GM21367 (cell line): Measurements from ENCODE around the gene PITPNB.

Source experiments
- ATAC-seq: cut with Tn5 transposase; IDR thresholded peaks from one replicate; pipeline ENCODE4 v1.9.1; 2021; ENCODE audit not compliant: unreplicated experiment

The PITPNB gene

GRCh38 chr22:27863001-27863400, 56.1 kb downstream of the PITPNB start:
- no peak for ATAC-seq

- no peak for ATAC-seq
Measured at GRCh38 chr22:27859336-27859735, 59.7 kb downstream of the PITPNB start.

DNA sequence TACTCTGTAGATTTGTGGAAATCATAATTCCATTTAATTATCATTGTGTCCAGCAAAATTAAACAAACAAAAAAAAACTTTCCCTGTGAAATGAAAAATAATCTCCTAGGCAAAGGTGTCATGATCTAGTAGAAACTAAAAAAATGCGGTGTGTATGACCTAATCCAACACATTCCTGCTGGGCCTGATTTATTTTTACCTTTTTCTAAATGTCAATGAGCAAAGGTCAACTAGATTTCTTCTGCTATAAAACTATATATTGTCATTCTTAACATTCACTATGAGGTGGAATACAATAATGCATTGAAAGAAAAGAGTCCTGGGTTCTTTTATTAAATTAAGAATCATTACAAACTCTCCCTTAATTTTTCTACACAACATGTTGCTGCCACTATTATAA, 60.4 kb downstream of the PITPNB start:
- no peak for ATAC-seq

DNA sequence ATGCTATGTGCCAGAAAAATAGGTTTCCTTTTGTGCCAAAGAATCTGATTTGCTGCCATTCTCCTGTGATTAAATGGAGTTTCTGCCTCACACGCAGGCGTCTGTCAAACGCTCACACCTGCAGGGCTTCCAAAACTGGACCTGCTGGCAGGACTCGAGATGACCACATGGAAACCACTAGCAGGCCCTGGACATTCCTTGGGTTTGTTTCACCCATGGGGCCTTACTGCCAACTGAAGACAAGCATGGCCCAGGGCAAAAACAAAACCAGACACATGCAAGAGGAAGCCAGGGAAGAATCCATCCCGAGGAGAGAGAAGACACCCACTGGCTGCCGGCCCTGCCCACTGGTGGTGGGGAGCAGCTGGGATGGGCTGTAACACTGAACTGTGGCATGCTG, 61.6 kb downstream of the PITPNB start:
- ATAC-seq = no peak

DNA sequence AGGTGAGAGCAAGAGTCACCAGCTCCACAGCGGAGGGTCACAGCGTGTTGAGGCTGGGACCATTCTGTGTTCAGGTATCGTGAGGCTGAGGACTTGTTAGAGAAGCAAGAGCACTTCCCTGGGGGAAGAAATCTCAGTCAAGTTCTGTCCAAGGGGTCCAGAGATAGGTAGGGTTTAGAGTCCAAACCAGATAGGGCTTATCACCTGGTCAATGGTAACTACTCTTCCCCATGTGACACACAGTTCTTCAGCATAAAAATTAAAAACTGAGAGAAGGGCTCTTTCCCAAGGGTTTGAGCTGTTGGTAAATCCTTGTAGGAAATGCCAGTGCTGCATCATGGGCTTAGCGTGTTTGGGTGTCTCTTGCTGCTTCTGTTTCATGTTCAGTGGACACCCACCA, 62.7 kb downstream of the PITPNB start:
- ATAC-seq = no peak

GRCh38 chr22:27853424-27853823, 65.6 kb downstream of the PITPNB start:
- ATAC-seq = no peak

GRCh38 chr22:27851974-27852746, 66.9 kb downstream of the PITPNB start:
- no peak for ATAC-seq

DNA sequence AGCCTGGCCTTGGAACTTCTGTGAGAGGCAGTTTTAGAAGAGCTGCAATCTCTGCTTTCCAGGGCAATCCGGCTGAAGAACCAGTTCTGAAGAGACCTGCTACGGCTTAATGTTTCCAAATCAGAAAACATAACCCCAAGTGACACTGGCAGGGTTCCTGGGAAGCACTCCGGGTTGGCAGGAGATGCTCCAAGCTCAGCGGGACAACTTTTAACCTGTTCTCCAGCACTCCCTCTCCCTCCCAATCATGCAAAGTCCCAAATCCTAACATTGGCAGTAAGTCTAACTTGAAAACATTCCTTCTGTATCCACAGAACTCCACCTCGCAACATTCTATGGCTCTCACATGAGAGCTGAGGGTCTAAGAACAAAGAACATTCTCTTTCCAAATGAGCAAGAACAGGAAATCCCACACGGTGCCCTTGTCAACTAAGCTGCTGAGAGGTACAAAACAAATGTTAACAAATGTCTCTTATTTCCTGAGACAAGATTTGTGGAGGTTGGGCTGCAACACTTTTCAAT, 69.0 kb downstream of the PITPNB start:
- ATAC-seq = no peak

DNA sequence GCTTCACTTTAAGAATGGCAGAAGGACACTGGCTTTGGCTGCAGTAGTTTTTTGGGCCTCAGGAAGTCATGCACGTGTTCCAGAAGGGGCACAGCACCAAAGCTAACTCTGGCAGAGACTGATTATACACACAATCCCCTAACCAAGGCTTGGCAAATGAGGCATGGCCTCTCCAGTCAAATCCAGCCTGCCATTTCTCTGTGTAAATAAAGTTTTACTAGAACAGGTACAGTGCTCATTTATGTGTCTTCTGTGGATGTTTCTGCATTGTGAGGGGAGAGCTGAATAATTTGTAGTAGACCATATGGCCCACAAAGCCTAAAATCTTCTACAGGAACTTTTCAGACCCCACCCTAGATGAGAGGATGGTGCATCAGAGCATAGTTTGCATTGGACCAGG, 71.1 kb downstream of the PITPNB start:
- no peak for ATAC-seq

DNA sequence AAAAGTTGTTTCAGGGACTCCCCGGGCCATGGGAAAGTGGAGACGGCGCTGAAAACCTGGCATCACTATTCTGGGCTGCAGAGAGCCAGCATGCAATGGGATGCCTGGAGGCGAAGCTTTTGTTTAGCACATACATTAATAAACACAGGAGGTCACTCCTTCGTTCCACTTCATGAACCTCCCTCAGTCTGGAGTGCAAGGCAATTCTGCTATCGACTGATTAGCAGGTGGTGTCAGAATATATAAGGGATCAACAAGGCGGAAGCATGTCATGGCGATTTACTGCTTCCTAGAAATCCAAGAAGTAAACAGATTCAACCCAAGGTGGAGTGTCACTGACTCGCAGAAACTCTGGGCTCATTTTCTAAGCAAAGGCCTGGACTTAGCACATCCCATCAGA, 72.1 kb downstream of the PITPNB start:
- no peak for ATAC-seq

DNA sequence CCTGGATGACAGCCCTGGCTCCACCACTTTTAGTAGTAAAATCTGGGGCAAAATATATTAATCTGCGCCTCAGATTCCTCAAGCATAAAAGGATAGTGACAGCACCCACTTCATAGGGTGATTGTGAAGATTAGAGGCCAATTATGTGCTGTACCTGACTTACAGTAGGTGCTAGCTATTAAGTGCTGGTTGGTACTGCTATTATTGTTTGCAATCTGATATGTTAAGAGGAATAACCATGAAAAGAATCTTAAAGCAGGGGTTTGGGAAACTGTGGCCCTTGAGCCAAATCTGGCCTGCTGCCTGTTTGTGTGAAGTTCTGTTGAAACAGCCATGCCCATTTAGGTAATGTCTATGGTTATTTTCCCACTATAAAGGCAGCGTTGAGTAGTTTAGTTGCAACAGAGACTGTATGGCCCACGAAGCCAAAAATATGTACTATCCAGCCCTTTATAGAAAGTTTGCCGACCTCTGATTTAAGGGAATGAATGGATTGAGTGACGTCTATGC, 72.8 kb downstream of the PITPNB start:
- ATAC-seq = no peak

- ATAC-seq = no peak
Measured at GRCh38 chr22:27845644-27846043, 73.4 kb downstream of the PITPNB start.

- ATAC-seq = no peak
Measured at GRCh38 chr22:27844656-27845591, 74.1 kb downstream of the PITPNB start.

DNA sequence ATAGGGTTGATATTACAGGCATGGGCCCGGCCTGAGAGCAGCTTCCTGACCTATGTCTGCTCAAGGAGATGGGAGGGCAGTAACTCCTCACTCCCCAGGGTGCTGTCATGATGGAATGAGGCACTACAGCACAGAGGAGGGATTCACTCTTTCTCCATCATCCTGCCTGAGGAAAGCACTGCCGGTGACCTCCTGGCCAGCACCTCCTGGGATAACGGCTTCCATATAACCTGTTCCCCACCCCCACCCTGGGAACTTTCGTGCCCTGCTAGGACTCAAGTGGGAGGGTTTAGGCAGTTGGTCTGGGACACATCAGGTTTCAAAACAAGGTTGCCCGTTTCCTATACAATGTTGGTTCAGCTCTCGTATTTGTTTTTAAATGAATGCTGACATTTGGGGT, 74.8 kb downstream of the PITPNB start:
- ATAC-seq = no peak

- no peak for ATAC-seq
Measured at GRCh38 chr22:27843441-27843840, 75.6 kb downstream of the PITPNB start.

DNA sequence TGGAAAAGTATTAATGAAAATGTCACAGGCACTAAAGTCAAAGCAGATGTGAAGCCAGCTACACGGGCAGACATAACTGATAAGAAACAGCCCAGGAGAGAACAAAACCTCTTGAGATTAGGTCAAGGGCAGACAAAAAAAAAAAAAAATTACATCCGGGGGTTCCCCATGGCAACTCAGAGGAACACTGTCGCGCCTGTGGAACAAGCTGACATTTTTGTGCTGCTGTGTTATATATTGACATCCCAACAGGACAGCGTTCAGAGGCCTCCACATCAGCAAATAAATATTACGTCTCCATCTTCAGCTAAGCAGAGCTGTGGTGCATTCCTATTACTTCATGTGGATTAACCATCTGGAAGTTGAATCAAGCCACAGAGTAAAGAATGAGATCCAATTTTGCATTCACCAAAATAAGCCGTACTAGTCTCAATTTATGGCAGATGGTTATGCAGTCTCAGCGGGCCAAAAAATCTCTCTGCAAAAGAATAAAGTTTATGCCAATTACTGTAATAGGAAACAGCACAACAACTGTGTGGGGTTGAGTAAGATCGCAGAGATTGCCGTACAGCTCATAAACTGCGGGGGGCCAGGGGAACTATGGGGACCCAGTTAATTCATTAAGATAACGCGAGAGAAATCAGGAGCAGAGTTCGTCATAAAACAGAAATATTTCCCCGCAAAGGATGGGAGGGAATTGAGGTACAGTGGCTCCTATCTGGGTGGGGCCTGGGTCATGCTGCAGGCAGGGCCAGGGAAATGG, 76.2 kb downstream of the PITPNB start:
- no peak for ATAC-seq

- no peak for ATAC-seq
Measured at GRCh38 chr22:27842201-27842600, 76.9 kb downstream of the PITPNB start.

DNA sequence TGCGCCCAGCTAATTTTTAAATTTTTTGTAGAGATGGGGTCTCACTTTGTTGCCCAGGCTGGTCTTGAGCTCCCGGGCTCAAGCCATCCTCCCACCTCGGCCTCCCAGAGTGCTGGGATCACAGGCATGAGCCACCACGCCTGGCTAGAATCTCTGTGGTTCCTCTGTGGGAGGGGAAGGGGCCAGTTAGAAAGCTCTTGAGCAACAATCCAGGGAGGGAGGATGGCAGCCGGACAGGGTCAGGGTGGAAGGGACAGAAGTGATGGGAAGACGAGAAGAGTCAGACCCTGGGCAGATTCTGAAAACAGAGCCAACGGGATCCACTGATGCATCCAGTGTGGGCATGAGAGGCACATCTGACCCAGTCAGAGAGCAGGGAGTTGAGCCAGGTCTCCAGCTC, 78.6 kb downstream of the PITPNB start:
- no peak for ATAC-seq

DNA sequence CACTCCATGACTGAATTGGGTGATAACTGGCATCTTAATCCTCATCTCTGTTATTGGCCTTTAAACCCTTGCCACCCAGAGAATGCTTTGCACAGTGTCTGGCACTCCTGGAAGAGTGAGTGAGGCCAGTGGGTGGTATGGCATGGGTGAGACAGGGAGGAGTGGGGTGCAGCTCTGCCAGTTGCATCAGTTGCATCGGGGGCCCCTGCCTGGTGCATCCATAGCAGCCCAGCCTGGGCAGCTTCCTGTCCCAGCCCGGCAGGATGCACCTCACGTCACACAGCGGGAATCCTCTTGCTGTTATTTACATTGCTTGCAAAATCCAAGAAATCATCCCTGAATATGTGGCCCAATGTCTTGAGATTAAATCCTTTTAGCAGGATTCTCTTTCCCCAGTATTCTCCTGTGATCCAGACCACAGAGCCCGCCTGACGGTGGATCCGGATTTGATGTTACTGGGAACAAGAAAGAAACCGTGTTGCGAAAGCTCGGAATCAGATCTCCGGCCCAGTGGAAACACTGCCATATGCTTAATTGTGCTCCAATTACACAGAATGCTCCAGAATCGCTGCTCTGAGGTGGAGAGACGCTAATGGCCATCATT, 79.9 kb downstream of the PITPNB start:
- no peak for ATAC-seq

GRCh38 chr22:27836181-27836580, 82.9 kb downstream of the PITPNB start:
- no peak for ATAC-seq

DNA sequence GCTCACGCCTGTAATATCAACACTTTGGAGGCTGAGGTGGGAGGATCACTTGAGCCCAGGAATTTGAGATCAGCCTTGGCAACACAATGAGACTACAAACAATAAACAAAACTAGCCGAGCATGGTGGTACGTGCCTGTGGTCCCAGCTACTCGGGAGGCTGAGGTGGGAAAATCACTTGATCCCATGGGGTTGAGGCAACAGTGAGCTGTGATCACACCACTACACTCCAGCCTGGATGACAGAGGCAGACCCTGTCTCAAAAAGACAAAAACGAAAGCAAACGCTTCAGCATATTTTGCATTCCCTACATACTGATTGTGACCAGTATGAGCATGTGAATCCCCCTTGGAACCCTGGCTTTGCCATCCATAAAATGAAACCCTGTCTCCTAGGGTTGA, 83.6 kb downstream of the PITPNB start:
- no peak for ATAC-seq
